Measurements from ENCODE around the gene DNM2. TPM values are rescaled to one million over a fixed set of nuclear protein-coding genes. Genes with fewer than 3 reads are reported as not detected.

The DNM2 gene
- total and polyA plus RNA-seq, 2 of the 13 experiments (the other 11 are each of a cell fraction or from before 2014, with no cell fraction given) = 41.7 to 59.8 TPM

GRCh38 chr19:10712045-10712444 is 5.8 kb upstream of the DNM2 start:
- Histone ChIP-seq H2AFZ (ENCODE audit: low read length) (no peak overlapping the region), H3K4me1 (ENCODE audit: insufficient read depth, low read length) (peaks cover 11% of the 10 kb centered on the region), H3K9ac (ENCODE audit: insufficient read depth, low read depth, low read length) (no peak overlapping the region), H3K4me2 (ENCODE audit: low read depth, low read length) (no peak overlapping the region), H3K4me3 (replicated peaks in 1 of 3; ENCODE audit: insufficient read depth in 1 of 3, low read depth in 2 of 3, low read length in 3 of 3) (no peak overlapping the region), H4K20me1 (ENCODE audit: insufficient read depth, low read length) (no peaks in the 10 kb centered on the region), H3K27me3 (ENCODE audit: control insufficient read depth in 1 of 2, insufficient read depth in 2 of 2, low read length in 2 of 2) (no peaks in the 10 kb centered on the region), H3K36me3 (replicated peaks in 1 of 2; ENCODE audit: control insufficient read depth in 1 of 2, insufficient read depth in 2 of 2, low read length in 2 of 2) (peaks cover 2 to 4% of the 10 kb centered on the region in 2 experiments; a peak in 3 of 5 replicates), H3K9me3 (ENCODE audit: low read length) (no peaks in the 10 kb centered on the region), H3K27ac (ENCODE audit: extremely low read length, insufficient read depth, low read length) (no peak overlapping the region), H3K79me2 (ENCODE audit: insufficient read depth, low read length) (no peaks in the 10 kb centered on the region)
- intact Hi-C loops (cut with micrococcal nuclease; ENCODE audit: unreplicated experiment) (loop anchor here (10.0 kb wide), 1 partner anchor 123 kb away; the partner anchor contains the start of gene TMED1), in situ Hi-C loops (cut with HindIII; ENCODE audit: extremely low pct_ligation_motif_present, low pct_unique_long_range_greater_than_20kb) (no loop called here)
- 96% methylated on average over 14 of the region's 14 CpGs for whole genome bisulfite sequencing (ENCODE audit: low lambda C conversion rate)
- no TSS peak for BruUV-seq (replicated peaks)
- TF ChIP-seq XBP1 (CRISPR knock-in tag; IDR thresholded peaks at IDR 0.05) (no peak), MAF1 (CRISPR knock-in tag; IDR thresholded peaks at IDR 0.05; ENCODE audit: borderline replicate concordance) (no peak), JARID2 (CRISPR knock-in tag; IDR thresholded peaks at IDR 0.05; ENCODE audit: insufficient replicate concordance) (no peak), ZBTB20 (CRISPR knock-in tag; IDR thresholded peaks at IDR 0.05; ENCODE audit: borderline replicate concordance, low read depth) (no peak), ZBTB7A (CRISPR knock-in tag; IDR thresholded peaks at IDR 0.05) (no peak), SETDB1 (CRISPR knock-in tag; IDR thresholded peaks at IDR 0.05; ENCODE audit: borderline replicate concordance) (no peak), FOXO1 (CRISPR knock-in tag; IDR thresholded peaks at IDR 0.05) (no peak), FLYWCH1 (CRISPR knock-in tag; IDR thresholded peaks at IDR 0.05) (no peak), NFKBIZ (CRISPR knock-in tag; IDR thresholded peaks at IDR 0.05) (no peak)
- ATAC-seq (no peak), FAIRE-seq (no peak), DNase-seq (ENCODE audit: low spot score) (no peak)
- POLR2A ChIA-PET = interaction anchor here (2.7 kb wide), 1 partner anchor 10 kb away, joined by 12 read pairs; the partner anchor contains the start of gene QTRT1
- CTCF ChIA-PET (ENCODE audit: low intra/inter-chr PET ratio, low total read pairs) = no interaction called here

DNA sequence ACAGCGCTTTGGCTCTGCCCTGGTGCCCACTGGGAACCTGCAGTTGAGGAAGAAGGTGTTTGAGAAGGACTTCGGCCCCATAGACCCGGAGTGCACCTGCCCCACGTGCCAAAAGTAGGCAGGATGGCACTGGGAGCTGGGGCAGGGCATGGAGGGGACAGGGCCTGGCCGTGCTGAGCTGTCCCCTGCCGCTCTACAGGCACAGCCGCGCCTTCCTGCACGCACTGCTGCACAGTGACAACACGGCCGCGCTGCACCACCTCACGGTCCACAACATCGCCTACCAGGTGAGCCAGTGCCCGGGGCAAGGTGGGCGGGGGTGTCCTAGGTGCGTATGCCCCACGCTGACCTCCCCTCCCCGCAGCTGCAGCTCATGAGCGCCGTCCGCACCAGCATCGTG is 5.1 kb upstream of the DNM2 start:
- Histone ChIP-seq H3K9ac (ENCODE audit: insufficient read depth, low read depth, low read length) (no peak overlapping the region), H4K20me1 (ENCODE audit: insufficient read depth, low read length) (no peaks in the 10 kb centered on the region), H3K4me2 (ENCODE audit: low read depth, low read length) (no peak overlapping the region), H3K36me3 (replicated peaks in 1 of 2; ENCODE audit: control insufficient read depth in 1 of 2, insufficient read depth in 2 of 2, low read length in 2 of 2) (peaks cover 0 to 4% of the 10 kb centered on the region in 2 experiments; a peak in 3 of 5 replicates), H3K4me1 (ENCODE audit: insufficient read depth, low read length) (peaks cover 7% of the 10 kb centered on the region), H2AFZ (ENCODE audit: low read length) (no peak overlapping the region), H3K79me2 (ENCODE audit: insufficient read depth, low read length) (no peaks in the 10 kb centered on the region), H3K4me3 (replicated peaks in 1 of 3; ENCODE audit: insufficient read depth in 1 of 3, low read depth in 2 of 3, low read length in 3 of 3) (no peak overlapping the region), H3K27me3 (ENCODE audit: control insufficient read depth in 1 of 2, insufficient read depth in 2 of 2, low read length in 2 of 2) (no peaks in the 10 kb centered on the region), H3K9me3 (ENCODE audit: low read length) (no peaks in the 10 kb centered on the region), H3K27ac (ENCODE audit: extremely low read length, insufficient read depth, low read length) (no peak overlapping the region)
- intact Hi-C loops (cut with micrococcal nuclease; ENCODE audit: unreplicated experiment) = loop anchor here (10.0 kb wide), 1 partner anchor 122 kb away; the partner anchor contains the start of gene TMED1
- no peak for FAIRE-seq
- BruUV-seq (replicated peaks) = no TSS peak
- in situ Hi-C loops (cut with HindIII; ENCODE audit: extremely low pct_ligation_motif_present, low pct_unique_long_range_greater_than_20kb) = no loop called here
- ATAC-seq = no peak
- POLR2A ChIA-PET = interaction anchor here (0.9 kb wide), 1 partner anchor 11 kb away, joined by 3 read pairs; the partner anchor contains the start of gene QTRT1
- CTCF ChIA-PET (ENCODE audit: low intra/inter-chr PET ratio, low total read pairs) = no interaction called here
- 98% methylated on average over 8 of the region's 23 CpGs for WGBS (ENCODE audit: low lambda C conversion rate)
- DNase-seq (ENCODE audit: low spot score) = no peak
- no peak for TF ChIP-seq ZBTB43 (CRISPR knock-in tag; conservative IDR thresholded peaks at IDR 0.05)
- TF ChIP-seq GABPB1 (CRISPR knock-in tag; IDR thresholded peaks at IDR 0.05) = no peak
- no peak for TF ChIP-seq KDM3A (CRISPR knock-in tag; IDR thresholded peaks at IDR 0.05; ENCODE audit: low read depth)
- no peak for TF ChIP-seq ZNF251 (CRISPR knock-in tag; IDR thresholded peaks at IDR 0.05)
- no peak for TF ChIP-seq RFX5 (IDR thresholded peaks at IDR 0.05; ENCODE audit: low read depth, low read length)
- TF ChIP-seq ZNF891 (CRISPR knock-in tag; IDR thresholded peaks at IDR 0.05) = no peak
- TF ChIP-seq NR1H2 (CRISPR knock-in tag; IDR thresholded peaks at IDR 0.05; ENCODE audit: borderline replicate concordance, low read depth) = no peak
- no peak for TF ChIP-seq ATF7-NPFF (CRISPR knock-in tag; IDR thresholded peaks at IDR 0.05; ENCODE audit: low read depth)
- no peak for TF ChIP-seq ZNF747 (CRISPR knock-in tag; IDR thresholded peaks at IDR 0.05; ENCODE audit: borderline replicate concordance)
- no peak for TF ChIP-seq PTBP1 (IDR thresholded peaks at IDR 0.05; ENCODE audit: low read depth, low read length, poor library complexity, severe bottlenecking)
- TF ChIP-seq ZNF44 (CRISPR knock-in tag; IDR thresholded peaks at IDR 0.05) = no peak
- no peak for TF ChIP-seq ETV5 (CRISPR knock-in tag; IDR thresholded peaks at IDR 0.05; ENCODE audit: borderline replicate concordance)

All from HepG2 (cell line).